CD14-positive monocyte (primary cell): ENCODE measurements around the gene CHST11. TPM values are rescaled to one million over a fixed set of nuclear protein-coding genes. Genes with fewer than 3 reads are reported as not detected.

ENCODE experiments used
- DNase-seq, 3 donors: peaks; one replicate each; pipeline ENCODE4 v3.0.0-alpha.2; 2011 to 2022
- H2AFZ ChIP-seq: 2 replicates; pipeline ENCODE4 v1.6.0; 2012; ENCODE audit warnings: mild to moderate bottlenecking, low read depth, low read length, inconsistent platforms; ENCODE audit not compliant: insufficient read depth, poor library complexity, severe bottlenecking
- H3K27ac ChIP-seq, 2 donors: 1 replicate in 1 of 2; 2 replicates in 1 of 2; pipeline ENCODE4 v1.5.1; 2012 to 2013; ENCODE audit warnings: low read length in 2 of 2, control low read depth in 1 of 2, inconsistent platforms in 1 of 2, low read depth in 1 of 2, mild to moderate bottlenecking in 1 of 2
- H3K27me3 ChIP-seq, 2 donors: one replicate each; pipeline versions ENCODE4 v1.6.0 to v1.6.1; 2011 to 2013; ENCODE audit warnings: low read length in 2 of 2; ENCODE audit not compliant: control insufficient read depth in 2 of 2, insufficient read depth in 2 of 2
- H3K36me3 ChIP-seq, 2 donors: replicated peaks in 1 of 2; 1 replicate in 1 of 2; 2 replicates in 1 of 2; pipeline versions ENCODE4 v1.5.1 to v1.6.1; 2012 to 2013; ENCODE audit warnings: low read length in 2 of 2, control low read depth in 1 of 2, inconsistent platforms in 1 of 2, mild to moderate bottlenecking in 1 of 2; ENCODE audit not compliant: insufficient read depth in 2 of 2, control insufficient read depth in 1 of 2
- H3K4me1 ChIP-seq, 2 donors: 1 replicate in 1 of 2; 2 replicates in 1 of 2; pipeline versions ENCODE4 v1.5.1 to v1.6.1; 2012 to 2013; ENCODE audit warnings: low read length in 2 of 2, control low read depth in 1 of 2, inconsistent platforms in 1 of 2, mild to moderate bottlenecking in 1 of 2, moderate library complexity in 1 of 2; ENCODE audit not compliant: insufficient read depth in 2 of 2, control insufficient read depth in 1 of 2
- H3K4me2 ChIP-seq: replicated peaks from 2 replicates; pipeline ENCODE3; 2012; ENCODE audit warnings: low read length, moderate library complexity, mild to moderate bottlenecking; ENCODE audit not compliant: poor library complexity, severe bottlenecking; ENCODE audit errors: extremely low read depth
- H3K4me3 ChIP-seq, 3 experiments: fragments of 200-600 bp in 1 of 3; sonication (generic) in 1 of 3; replicated peaks in 1 of 3; 1 replicate in 2 of 3; 2 replicates in 1 of 3; pipeline ENCODE4 v1.5.1; 2011 to 2013; ENCODE audit warnings: low read length in 3 of 3, mild to moderate bottlenecking in 3 of 3, control low read depth in 2 of 3, low read depth in 2 of 3, inconsistent platforms in 1 of 3, moderate library complexity in 1 of 3
- H3K79me2 ChIP-seq: 2 replicates; pipeline ENCODE4 v1.6.0; 2012; ENCODE audit warnings: mild to moderate bottlenecking, control low read depth, inconsistent platforms, low read length, moderate library complexity; ENCODE audit not compliant: insufficient read depth
- H3K9ac ChIP-seq: 2 replicates; pipeline ENCODE4 v1.6.0; 2017; ENCODE audit warnings: low read length, mild to moderate bottlenecking; ENCODE audit not compliant: insufficient read depth, poor library complexity, severe bottlenecking
- H3K9me3 ChIP-seq, 2 donors: replicated peaks in 1 of 2; 1 replicate in 1 of 2; 2 replicates in 1 of 2; pipeline versions ENCODE4 v1.5.1 to v1.6.1; 2012 to 2013; ENCODE audit warnings: low read length in 2 of 2, control low read depth in 1 of 2; ENCODE audit not compliant: control insufficient read depth in 1 of 2, insufficient read depth in 1 of 2
- H4K20me1 ChIP-seq: 2 replicates; pipeline ENCODE4 v1.6.0; 2012; ENCODE audit warnings: mild to moderate bottlenecking, low read length, control low read depth, moderate library complexity; ENCODE audit not compliant: insufficient read depth
- H3K27ac Mint-ChIP-seq, 7 donors: one replicate each; pipeline ENCODE4 v1.8.0; 2020; ENCODE audit warnings: mild to moderate bottlenecking in 7 of 7, mixed read lengths in 7 of 7, moderate library complexity in 6 of 7, inconsistent platforms in 2 of 7
- H3K27me3 Mint-ChIP-seq, 3 donors: one replicate each; pipeline ENCODE4 v1.8.0; 2021 to 2022; ENCODE audit warnings: low read depth in 3 of 3, mild to moderate bottlenecking in 3 of 3, mixed read lengths in 3 of 3, moderate library complexity in 3 of 3, inconsistent platforms in 1 of 3
- H3K36me3 Mint-ChIP-seq, 2 donors: one replicate each; pipeline ENCODE4 v1.8.0; 2020; ENCODE audit warnings: mixed read lengths in 2 of 2, inconsistent platforms in 1 of 2, mild to moderate bottlenecking in 1 of 2
- H3K4me1 Mint-ChIP-seq: one replicate; pipeline ENCODE4 v1.8.0; 2020; ENCODE audit warnings: mild to moderate bottlenecking, mixed read lengths
- H3K4me3 Mint-ChIP-seq, 2 donors: one replicate each; pipeline ENCODE4 v1.8.0; 2020; ENCODE audit warnings: mild to moderate bottlenecking in 2 of 2, mixed read lengths in 2 of 2, moderate library complexity in 1 of 2
- H3K9me3 Mint-ChIP-seq, 7 donors: one replicate each; pipeline ENCODE4 v1.8.0; 2020 to 2022; ENCODE audit warnings: mixed read lengths in 7 of 7, mild to moderate bottlenecking in 6 of 7, moderate library complexity in 6 of 7, inconsistent platforms in 2 of 7
- CTCF ChIP-seq: fragments of 200-600 bp; IDR thresholded peaks from one replicate; pipeline ENCODE4 v1.8.0; 2022; ENCODE audit warnings: antibody characterized with exemption, mild to moderate bottlenecking
- WGBS: methylation state at CpG from one replicate; pipeline ENCODE4 v1.1.5; 2013; ENCODE audit warnings: missing lambda C conversion rate; ENCODE audit not compliant: insufficient coverage; 5-methylcytosine and 5-hydroxymethylcytosine counted together
- intact Hi-C, 2 donors: fragments of 100-400 bp; cut with micrococcal nuclease; formaldehyde crosslinking; loops; one replicate each; pipeline versions ENCODE4 v1.15.0 to v1.15.1; 2023
- polyA plus RNA-seq, 3 donors: library from polyadenylated mRNA; depleted of rRNA in 1 of 3; unstranded in 2 of 3; stranded (reverse) in 1 of 3; fragments of 300-500 nt in 2 of 3; fragments of >200 nt in 1 of 3; fragmentation: Illumina TruSeq in 2 of 3; gene quantifications; 1 replicate in 2 of 3; 2 replicates in 1 of 3; pipeline ENCODE4 v1.2.3, GENCODE V29; 2012 to 2021

Gene CHST11
- polyA plus RNA-seq, 3 donors: 44.4 to 66.6 (median 48.4) TPM

DNA sequence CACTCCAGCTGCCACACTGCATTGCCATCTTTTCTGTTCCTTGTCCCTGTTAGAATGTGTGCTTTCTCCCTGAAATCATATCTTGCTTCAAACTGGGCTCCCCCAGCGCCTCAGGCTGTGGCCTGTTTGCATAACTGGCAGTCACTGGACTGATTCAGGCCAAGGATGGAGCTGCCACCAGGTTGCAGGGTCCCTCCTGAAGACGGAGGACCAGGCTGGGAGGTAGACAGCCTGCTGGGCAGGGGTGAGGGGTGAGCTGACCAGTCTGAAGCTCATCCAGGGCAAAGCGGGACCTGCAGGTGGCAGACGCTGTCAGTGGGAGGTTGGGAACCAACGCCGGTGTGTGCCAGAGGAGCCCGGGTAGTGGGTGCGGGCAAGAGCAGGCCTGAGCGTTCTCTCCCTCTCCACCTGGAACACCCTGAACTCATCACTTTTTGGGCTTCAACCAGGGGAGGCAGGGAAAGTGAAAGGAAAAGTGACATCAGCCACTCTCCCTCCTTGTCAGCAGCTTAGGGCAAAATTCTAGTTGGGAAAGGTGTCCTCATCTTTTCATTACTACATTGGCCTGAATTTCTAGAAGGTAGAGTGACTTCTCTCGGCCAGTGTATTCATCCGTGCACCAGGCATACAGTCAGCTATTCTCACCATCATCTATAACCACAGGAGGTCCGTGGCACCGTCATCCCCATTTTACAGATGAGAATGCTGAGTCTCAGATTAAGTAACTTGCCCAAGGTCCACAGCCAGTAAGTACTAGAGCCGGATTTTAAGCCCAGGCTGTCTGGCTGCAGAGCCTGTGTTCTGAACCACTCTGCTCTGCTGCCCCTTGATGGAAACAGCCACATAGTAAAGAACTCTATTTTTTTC lies 282.3 kb downstream of the CHST11 start:
- H3K4me2 ChIP-seq: no peak overlapping the region
- H3K79me2 ChIP-seq: peaks cover 86% of the 10 kb centered on the region
- H3K9me3 ChIP-seq: no peaks in the 10 kb centered on the region
- no peaks in the 10 kb centered on the region for H3K36me3 ChIP-seq
- no peak for TF ChIP-seq CTCF
- H3K27me3 Mint-ChIP-seq: no peaks in the 10 kb centered on the region
- H3K27ac ChIP-seq: peak overlapping the region; percentile 79
- H3K27me3 ChIP-seq: no peaks in the 10 kb centered on the region
- H3K4me3 Mint-ChIP-seq: no peak overlapping the region
- 100% methylated on average over 7 of the region's 14 CpGs for WGBS
- H4K20me1 ChIP-seq: peaks cover 61% of the 10 kb centered on the region
- H3K36me3 Mint-ChIP-seq: peaks cover 12 to 40% of the 10 kb centered on the region in 2 donors
- peaks cover 74% of the 10 kb centered on the region for H3K4me1 Mint-ChIP-seq
- DNase-seq: no peak
- intact Hi-C loops: no loop called here
- H2AFZ ChIP-seq: no peak overlapping the region
- peak overlapping the region; percentile 73 to 94 (median 81) for H3K27ac Mint-ChIP-seq
- H3K9me3 Mint-ChIP-seq: no peaks in the 10 kb centered on the region
- no peak overlapping the region for H3K9ac ChIP-seq
- no peak overlapping the region for H3K4me3 ChIP-seq
- peaks cover 56 to 74% of the 10 kb centered on the region in 2 donors for H3K4me1 ChIP-seq

DNA sequence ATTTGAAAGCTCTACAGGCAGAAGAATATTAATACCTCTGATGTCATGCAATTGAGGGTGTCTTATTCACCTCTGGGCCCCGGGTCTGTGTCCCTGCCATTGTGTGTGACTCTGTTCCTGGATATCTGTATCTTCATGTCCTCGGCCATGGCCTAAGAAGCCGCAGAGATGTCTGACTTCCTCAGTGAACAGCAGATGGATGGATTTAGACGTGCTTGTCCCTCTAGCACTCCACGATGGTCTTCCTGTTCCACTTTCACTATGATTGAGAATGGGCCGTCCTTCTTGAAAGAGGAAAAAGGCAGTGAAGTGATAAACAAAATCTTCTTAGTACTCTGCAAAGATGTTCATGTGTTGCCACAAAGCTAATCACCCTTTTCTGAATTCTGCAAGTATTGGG lies 283.9 kb downstream of the CHST11 start:
- WGBS: 0% methylated on average over 1 of the region's 6 CpGs
- intact Hi-C loops: loop anchor here in 1 of 2 donors (10.0 kb wide), 1 partner anchor 276 kb away; no protein-coding TSS in a partner anchor

More for the DNA sequence above, 283.9 kb downstream of the CHST11 start:
- peaks cover 44% of the 10 kb centered on the region for H4K20me1 ChIP-seq
- Mint-ChIP-seq H3K4me1 (peaks cover 69% of the 10 kb centered on the region), H3K27ac (peak overlapping the region; percentile 84 to 97 (median 94)), H3K36me3 (peaks cover 12 to 33% of the 10 kb centered on the region in 2 donors), H3K4me3 (peak overlapping the region; percentile 70 to 74), H3K27me3 (no peaks in the 10 kb centered on the region), H3K9me3 (no peaks in the 10 kb centered on the region)
- peaks cover 57 to 62% of the 10 kb centered on the region in 2 donors for H3K4me1 ChIP-seq
- H3K36me3 ChIP-seq: no peaks in the 10 kb centered on the region
- H3K4me3 ChIP-seq: peak overlapping the region in 1 of 3 experiments; percentile 58
- no peaks in the 10 kb centered on the region for H3K9me3 ChIP-seq
- H2AFZ ChIP-seq: no peak overlapping the region
- DNase-seq: peak; percentile 77 to 85 (median 83)
- peaks cover 83% of the 10 kb centered on the region for H3K79me2 ChIP-seq
- peak overlapping the region; percentile 79 for H3K27ac ChIP-seq
- H3K27me3 ChIP-seq: no peaks in the 10 kb centered on the region
- no peak for TF ChIP-seq CTCF
- peak overlapping the region; percentile 23 for H3K9ac ChIP-seq
- H3K4me2 ChIP-seq: peak overlapping the region; percentile 65
